ENCODE results near the gene TRIP13.
A peak's percentile ranks its signal among the peaks of the same experiment; 100 is the strongest.
"Not testable (repeated sequence)": the region's sequence is repeated elsewhere in the genome, so short reads cannot be mapped to it uniquely, and the experiment has no call there.

TRIP13 gene

GRCh38 chr5:876398-877365 is 16.0 kb upstream of the TRIP13 start:
- DNase-seq, result no peak

- no peak for DNase-seq
Measured at GRCh38 chr5:878125-878524, 14.6 kb upstream of the TRIP13 start.

- DNase-seq, result not testable (repeated sequence)
Measured at GRCh38 chr5:878677-879076, 14.0 kb upstream of the TRIP13 start.

- DNase-seq, result no peak
Measured at GRCh38 chr5:880816-881550, 11.7 kb upstream of the TRIP13 start.

- DNase-seq, result no peak
Measured at GRCh38 chr5:881551-881935, 11.1 kb upstream of the TRIP13 start.

GRCh38 chr5:882253-883183 is 10.2 kb upstream of the TRIP13 start:
- no peak for DNase-seq

GRCh38 chr5:883475-884181 is 9.1 kb upstream of the TRIP13 start:
- DNase-seq, result no peak

- no peak for DNase-seq
Measured at GRCh38 chr5:884345-885126, 8.1 kb upstream of the TRIP13 start.

- no peak for DNase-seq
Measured at GRCh38 chr5:885127-885442, 7.6 kb upstream of the TRIP13 start.

- DNase-seq, result no peak
Measured at GRCh38 chr5:885529-885928, 7.2 kb upstream of the TRIP13 start.

GRCh38 chr5:886036-886435 is 6.6 kb upstream of the TRIP13 start:
- no peak for DNase-seq

- DNase-seq, result no peak
Measured at GRCh38 chr5:886716-887325, 5.9 kb upstream of the TRIP13 start.

- DNase-seq, result no peak
Measured at GRCh38 chr5:887947-888637, 4.6 kb upstream of the TRIP13 start.

GRCh38 chr5:888638-889035 is 4.0 kb upstream of the TRIP13 start:
- no peak for DNase-seq

- no peak for DNase-seq
Measured at GRCh38 chr5:889075-889710, 3.5 kb upstream of the TRIP13 start.

GRCh38 chr5:891117-891836 is 1.4 kb upstream of the TRIP13 start:
- peak; percentile 20 for DNase-seq

- DNase-seq, result peak; percentile 22
Measured at GRCh38 chr5:891837-892393, 769 bp upstream of the TRIP13 start.

GRCh38 chr5:893137-893506 is 438 bp downstream of the TRIP13 start:
- peak; percentile 14 for DNase-seq

GRCh38 chr5:893711-894110 is 1.0 kb downstream of the TRIP13 start:
- DNase-seq, result no peak

Data from NCI-H82 (cell line).